C4-2B (cell line): Measurements from ENCODE around the gene ZFYVE19.

ENCODE experiments used
- CTCF ChIP-seq: fragments of 450-650 bp; conservative IDR thresholded peaks from 2 replicates; pipeline ENCODE4 v1.5.1; 2017; ENCODE audit warnings: mild to moderate bottlenecking
- ZFX ChIP-seq: fragments of 450-650 bp; IDR thresholded peaks from 2 replicates; pipeline ENCODE4 v1.6.1; 2017

GRCh38 chr15:40830884-40831283 is 24.0 kb downstream of the ZFYVE19 start:
- TF ChIP-seq CTCF = no peak
- no peak for TF ChIP-seq ZFX
